ENCODE data around the gene SARDH. TPM values are rescaled to one million over a fixed set of nuclear protein-coding genes. Genes with fewer than 3 reads are reported as not detected.

SARDH gene
- total and polyA plus RNA-seq, 2 of the 13 experiments (the other 11 are each of a cell fraction or from before 2014, with no cell fraction given): 11.6 to 34.9 TPM

DNA sequence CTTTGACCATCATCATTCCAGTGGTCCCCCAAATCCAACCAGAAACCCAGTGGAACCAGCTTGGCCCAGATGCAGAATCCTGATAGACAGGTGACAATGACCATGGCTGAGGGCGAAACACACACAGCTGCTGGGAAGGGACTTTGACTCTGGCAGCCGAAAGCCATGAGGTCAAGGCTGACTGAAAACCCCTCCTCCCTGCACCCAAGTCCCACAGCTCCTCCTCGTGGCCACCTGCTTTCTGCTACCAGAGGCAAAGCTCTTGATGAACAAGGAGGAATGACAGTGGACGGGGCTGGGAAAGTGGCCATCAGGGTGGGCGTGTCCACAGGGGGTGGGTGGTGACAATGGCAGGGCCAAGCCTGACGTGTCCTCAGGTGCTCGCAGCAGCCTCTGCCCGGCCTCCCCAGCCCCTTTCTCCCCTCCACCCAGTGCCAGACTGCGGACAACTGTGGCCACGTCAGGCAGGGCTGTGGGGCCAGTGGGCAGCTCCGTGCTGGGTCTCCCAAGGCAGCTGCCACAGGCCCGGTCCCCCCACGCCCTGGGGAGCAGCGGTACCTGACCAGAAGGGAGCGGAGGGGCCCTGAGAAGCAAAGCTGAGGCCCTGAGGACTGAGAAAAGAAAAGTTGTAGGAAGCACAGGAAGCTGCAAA lies 30.8 kb upstream of the SARDH start (continued):
- TF ChIP-seq, protein P1, sequence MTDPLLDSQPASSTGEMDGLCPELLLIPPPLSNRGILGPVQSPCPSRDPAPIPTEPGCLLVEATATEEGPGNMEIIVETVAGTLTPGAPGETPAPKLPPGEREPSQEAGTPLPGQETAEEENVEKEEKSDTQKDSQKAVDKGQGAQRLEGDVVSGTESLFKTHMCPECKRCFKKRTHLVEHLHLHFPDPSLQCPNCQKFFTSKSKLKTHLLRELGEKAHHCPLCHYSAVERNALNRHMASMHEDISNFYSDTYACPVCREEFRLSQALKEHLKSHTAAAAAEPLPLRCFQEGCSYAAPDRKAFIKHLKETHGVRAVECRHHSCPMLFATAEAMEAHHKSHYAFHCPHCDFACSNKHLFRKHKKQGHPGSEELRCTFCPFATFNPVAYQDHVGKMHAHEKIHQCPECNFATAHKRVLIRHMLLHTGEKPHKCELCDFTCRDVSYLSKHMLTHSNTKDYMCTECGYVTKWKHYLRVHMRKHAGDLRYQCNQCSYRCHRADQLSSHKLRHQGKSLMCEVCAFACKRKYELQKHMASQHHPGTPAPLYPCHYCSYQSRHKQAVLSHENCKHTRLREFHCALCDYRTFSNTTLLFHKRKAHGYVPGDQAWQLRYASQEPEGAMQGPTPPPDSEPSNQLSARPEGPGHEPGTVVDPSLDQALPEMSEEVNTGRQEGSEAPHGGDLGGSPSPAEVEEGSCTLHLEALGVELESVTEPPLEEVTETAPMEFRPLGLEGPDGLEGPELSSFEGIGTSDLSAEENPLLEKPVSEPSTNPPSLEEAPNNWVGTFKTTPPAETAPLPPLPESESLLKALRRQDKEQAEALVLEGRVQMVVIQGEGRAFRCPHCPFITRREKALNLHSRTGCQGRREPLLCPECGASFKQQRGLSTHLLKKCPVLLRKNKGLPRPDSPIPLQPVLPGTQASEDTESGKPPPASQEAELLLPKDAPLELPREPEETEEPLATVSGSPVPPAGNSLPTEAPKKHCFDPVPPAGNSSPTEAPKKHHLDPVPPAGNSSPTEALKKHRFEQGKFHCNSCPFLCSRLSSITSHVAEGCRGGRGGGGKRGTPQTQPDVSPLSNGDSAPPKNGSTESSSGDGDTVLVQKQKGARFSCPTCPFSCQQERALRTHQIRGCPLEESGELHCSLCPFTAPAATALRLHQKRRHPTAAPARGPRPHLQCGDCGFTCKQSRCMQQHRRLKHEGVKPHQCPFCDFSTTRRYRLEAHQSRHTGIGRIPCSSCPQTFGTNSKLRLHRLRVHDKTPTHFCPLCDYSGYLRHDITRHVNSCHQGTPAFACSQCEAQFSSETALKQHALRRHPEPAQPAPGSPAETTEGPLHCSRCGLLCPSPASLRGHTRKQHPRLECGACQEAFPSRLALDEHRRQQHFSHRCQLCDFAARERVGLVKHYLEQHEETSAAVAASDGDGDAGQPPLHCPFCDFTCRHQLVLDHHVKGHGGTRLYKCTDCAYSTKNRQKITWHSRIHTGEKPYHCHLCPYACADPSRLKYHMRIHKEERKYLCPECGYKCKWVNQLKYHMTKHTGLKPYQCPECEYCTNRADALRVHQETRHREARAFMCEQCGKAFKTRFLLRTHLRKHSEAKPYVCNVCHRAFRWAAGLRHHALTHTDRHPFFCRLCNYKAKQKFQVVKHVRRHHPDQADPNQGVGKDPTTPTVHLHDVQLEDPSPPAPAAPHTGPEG (CRISPR knock-in tag; IDR thresholded peaks at IDR 0.05): no peak
- TF ChIP-seq ZSCAN9 (CRISPR knock-in tag; IDR thresholded peaks at IDR 0.05; ENCODE audit: borderline replicate concordance) (no peak), ZNF782 (CRISPR knock-in tag; IDR thresholded peaks at IDR 0.05; ENCODE audit: borderline replicate concordance) (peak; percentile 78; the same call in 1 of the 2 replicates), ZNF670 (CRISPR knock-in tag; IDR thresholded peaks at IDR 0.05; ENCODE audit: borderline replicate concordance) (no peak), ZNF792 (CRISPR knock-in tag; IDR thresholded peaks at IDR 0.05) (no peak), ZNF607 (CRISPR knock-in tag; IDR thresholded peaks at IDR 0.05; ENCODE audit: borderline replicate concordance) (0 out of 2 replicates have a peak, but pooled peaks have one; percentile 42), NCOA5 (CRISPR knock-in tag; IDR thresholded peaks at IDR 0.05) (no peak), ZNF256 (CRISPR knock-in tag; conservative IDR thresholded peaks at IDR 0.05) (no peak), ATAD3A (CRISPR knock-in tag; IDR thresholded peaks at IDR 0.05) (no peak), ZKSCAN8 (CRISPR knock-in tag; IDR thresholded peaks at IDR 0.05; ENCODE audit: borderline replicate concordance) (no peak), ZNF180 (CRISPR knock-in tag; IDR thresholded peaks at IDR 0.05; ENCODE audit: borderline replicate concordance, low read depth) (no peak), ZNF230 (CRISPR knock-in tag; IDR thresholded peaks at IDR 0.05) (peak; percentile 38; the same call in 1 of the 2 replicates), POLR2A (IDR thresholded peaks at IDR 0.05; ENCODE audit: insufficient read depth in 1 of 2, low read depth in 2 of 2, low read length in 2 of 2) (no peak), CEBPB (IDR thresholded peaks at IDR 0.05; ENCODE audit: borderline replicate concordance, low read depth, low read length) (no peak), HNRNPLL (IDR thresholded peaks at IDR 0.05; ENCODE audit: low read depth, low read length, poor library complexity, severe bottlenecking) (no peak)
- TF ChIP-seq, protein P2, sequence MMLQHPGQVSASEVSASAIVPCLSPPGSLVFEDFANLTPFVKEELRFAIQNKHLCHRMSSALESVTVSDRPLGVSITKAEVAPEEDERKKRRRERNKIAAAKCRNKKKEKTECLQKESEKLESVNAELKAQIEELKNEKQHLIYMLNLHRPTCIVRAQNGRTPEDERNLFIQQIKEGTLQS (CRISPR knock-in tag; IDR thresholded peaks at IDR 0.05): no peak
- TF ChIP-seq, protein P3, sequence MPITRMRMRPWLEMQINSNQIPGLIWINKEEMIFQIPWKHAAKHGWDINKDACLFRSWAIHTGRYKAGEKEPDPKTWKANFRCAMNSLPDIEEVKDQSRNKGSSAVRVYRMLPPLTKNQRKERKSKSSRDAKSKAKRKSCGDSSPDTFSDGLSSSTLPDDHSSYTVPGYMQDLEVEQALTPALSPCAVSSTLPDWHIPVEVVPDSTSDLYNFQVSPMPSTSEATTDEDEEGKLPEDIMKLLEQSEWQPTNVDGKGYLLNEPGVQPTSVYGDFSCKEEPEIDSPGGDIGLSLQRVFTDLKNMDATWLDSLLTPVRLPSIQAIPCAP (CRISPR knock-in tag; IDR thresholded peaks at IDR 0.05; ENCODE audit: low read depth): 0 out of 2 replicates have a peak, but pooled peaks have one; percentile 21
- TF ChIP-seq, protein P4, sequence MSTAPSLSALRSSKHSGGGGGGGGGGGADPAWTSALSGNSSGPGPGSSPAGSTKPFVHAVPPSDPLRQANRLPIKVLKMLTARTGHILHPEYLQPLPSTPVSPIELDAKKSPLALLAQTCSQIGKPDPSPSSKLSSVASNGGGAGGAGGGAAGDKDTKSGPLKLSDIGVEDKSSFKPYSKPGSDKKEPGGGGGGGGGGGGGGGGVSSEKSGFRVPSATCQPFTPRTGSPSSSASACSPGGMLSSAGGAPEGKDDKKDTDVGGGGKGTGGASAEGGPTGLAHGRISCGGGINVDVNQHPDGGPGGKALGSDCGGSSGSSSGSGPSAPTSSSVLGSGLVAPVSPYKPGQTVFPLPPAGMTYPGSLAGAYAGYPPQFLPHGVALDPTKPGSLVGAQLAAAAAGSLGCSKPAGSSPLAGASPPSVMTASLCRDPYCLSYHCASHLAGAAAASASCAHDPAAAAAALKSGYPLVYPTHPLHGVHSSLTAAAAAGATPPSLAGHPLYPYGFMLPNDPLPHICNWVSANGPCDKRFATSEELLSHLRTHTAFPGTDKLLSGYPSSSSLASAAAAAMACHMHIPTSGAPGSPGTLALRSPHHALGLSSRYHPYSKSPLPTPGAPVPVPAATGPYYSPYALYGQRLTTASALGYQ (CRISPR knock-in tag; IDR thresholded peaks at IDR 0.05): 0 out of 2 replicates have a peak, but pooled peaks have one; percentile 39
- TF ChIP-seq, protein P5, sequence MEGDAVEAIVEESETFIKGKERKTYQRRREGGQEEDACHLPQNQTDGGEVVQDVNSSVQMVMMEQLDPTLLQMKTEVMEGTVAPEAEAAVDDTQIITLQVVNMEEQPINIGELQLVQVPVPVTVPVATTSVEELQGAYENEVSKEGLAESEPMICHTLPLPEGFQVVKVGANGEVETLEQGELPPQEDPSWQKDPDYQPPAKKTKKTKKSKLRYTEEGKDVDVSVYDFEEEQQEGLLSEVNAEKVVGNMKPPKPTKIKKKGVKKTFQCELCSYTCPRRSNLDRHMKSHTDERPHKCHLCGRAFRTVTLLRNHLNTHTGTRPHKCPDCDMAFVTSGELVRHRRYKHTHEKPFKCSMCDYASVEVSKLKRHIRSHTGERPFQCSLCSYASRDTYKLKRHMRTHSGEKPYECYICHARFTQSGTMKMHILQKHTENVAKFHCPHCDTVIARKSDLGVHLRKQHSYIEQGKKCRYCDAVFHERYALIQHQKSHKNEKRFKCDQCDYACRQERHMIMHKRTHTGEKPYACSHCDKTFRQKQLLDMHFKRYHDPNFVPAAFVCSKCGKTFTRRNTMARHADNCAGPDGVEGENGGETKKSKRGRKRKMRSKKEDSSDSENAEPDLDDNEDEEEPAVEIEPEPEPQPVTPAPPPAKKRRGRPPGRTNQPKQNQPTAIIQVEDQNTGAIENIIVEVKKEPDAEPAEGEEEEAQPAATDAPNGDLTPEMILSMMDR (CRISPR knock-in tag; IDR thresholded peaks at IDR 0.05): peak; percentile 99
